IPS DF 6.9 (cell line): ENCODE results near the gene ANO6.

ENCODE experiments used
- DNase-seq: peaks from one replicate; pipeline ENCODE4 v3.0.0-alpha.2; 2013; ENCODE audit warnings: low read depth, low spot score
- H3K27ac ChIP-seq: one replicate; pipeline ENCODE4 v1.5.1; 2013; ENCODE audit warnings: low read length, control low read depth
- H3K27me3 ChIP-seq: 2 replicates; pipeline ENCODE4 v1.6.1; 2013; ENCODE audit warnings: mild to moderate bottlenecking, low read length; ENCODE audit not compliant: control insufficient read depth, insufficient read depth
- H3K36me3 ChIP-seq: 2 replicates; pipeline ENCODE4 v1.6.1; 2013; ENCODE audit warnings: low read length; ENCODE audit not compliant: control insufficient read depth, insufficient read depth
- H3K4me1 ChIP-seq: 2 replicates; pipeline ENCODE4 v1.6.1; 2013; ENCODE audit warnings: low read length; ENCODE audit not compliant: control insufficient read depth, insufficient read depth
- H3K4me3 ChIP-seq: 2 replicates; pipeline ENCODE4 v1.5.1; 2013; ENCODE audit warnings: mild to moderate bottlenecking, low read length
- H3K9me3 ChIP-seq: 2 replicates; pipeline ENCODE4 v1.6.1; 2013; ENCODE audit warnings: low read length, inconsistent platforms; ENCODE audit not compliant: control insufficient read depth, insufficient read depth
- WGBS: extraction: QIAGEN DNeasy Blood & Tissue Kit; methylation state at CpG from one replicate; pipeline ENCODE4 v1.1.7; 2013; ENCODE audit warnings: mixed read lengths, missing lambda C conversion rate; ENCODE audit not compliant: insufficient read length, insufficient coverage; 5-methylcytosine and 5-hydroxymethylcytosine counted together

Gene ANO6

GRCh38 chr12:45416126-45416525 is 200.2 kb downstream of the ANO6 start:
- Histone ChIP-seq H3K4me3 (no peak overlapping the region), H3K27me3 (no peaks in the 10 kb centered on the region), H3K27ac (no peak overlapping the region), H3K36me3 (peaks cover 8% of the 10 kb centered on the region), H3K4me1 (no peaks in the 10 kb centered on the region), H3K9me3 (no peaks in the 10 kb centered on the region)
- DNase-seq = no peak
- WGBS = no CpG with 5 or more reads among the region's 2 CpGs

- Histone ChIP-seq H3K4me1 (no peaks in the 10 kb centered on the region), H3K27ac (no peak overlapping the region), H3K9me3 (no peaks in the 10 kb centered on the region), H3K4me3 (no peak overlapping the region), H3K36me3 (peaks cover 8% of the 10 kb centered on the region), H3K27me3 (no peaks in the 10 kb centered on the region)
- no peak for DNase-seq
- WGBS = no CpG with 5 or more reads among the region's 1 CpG
These were observed 202.6 kb downstream of the ANO6 start for GRCh38 chr12:45418520-45418919.

GRCh38 chr12:45419317-45419814 is 203.5 kb downstream of the ANO6 start:
- Histone ChIP-seq H3K4me3 (no peak overlapping the region), H3K4me1 (no peaks in the 10 kb centered on the region), H3K27me3 (no peaks in the 10 kb centered on the region), H3K27ac (no peak overlapping the region), H3K9me3 (no peaks in the 10 kb centered on the region), H3K36me3 (peaks cover 8% of the 10 kb centered on the region)
- WGBS = no CpG with 5 or more reads among the region's 1 CpG
- no peak for DNase-seq

GRCh38 chr12:45421736-45422135 is 205.8 kb downstream of the ANO6 start:
- Histone ChIP-seq H3K27ac (no peak overlapping the region), H3K9me3 (no peaks in the 10 kb centered on the region), H3K36me3 (peaks cover 3% of the 10 kb centered on the region; the same call in 1 of the 2 replicates), H3K27me3 (no peaks in the 10 kb centered on the region), H3K4me1 (no peaks in the 10 kb centered on the region), H3K4me3 (no peak overlapping the region)
- no CpG with 5 or more reads among the region's 1 CpG for WGBS
- no peak for DNase-seq

- Histone ChIP-seq H3K36me3 (no peaks in the 10 kb centered on the region), H3K9me3 (no peaks in the 10 kb centered on the region), H3K27me3 (no peaks in the 10 kb centered on the region), H3K4me1 (no peaks in the 10 kb centered on the region), H3K4me3 (no peak overlapping the region), H3K27ac (no peak overlapping the region)
- no CpG with 5 or more reads among the region's 1 CpG for WGBS
- no peak for DNase-seq
These were observed 208.0 kb downstream of the ANO6 start for GRCh38 chr12:45423931-45424330.

- no peaks in the 10 kb centered on the region for H3K36me3 ChIP-seq
- no peak for DNase-seq
- no peaks in the 10 kb centered on the region for H3K4me1 ChIP-seq
- no peak overlapping the region for H3K27ac ChIP-seq
- no peaks in the 10 kb centered on the region for H3K27me3 ChIP-seq
- no peak overlapping the region for H3K4me3 ChIP-seq
- H3K9me3 ChIP-seq = no peaks in the 10 kb centered on the region
- no CpG with 5 or more reads among the region's 4 CpGs for WGBS
These were observed 209.5 kb downstream of the ANO6 start for GRCh38 chr12:45425426-45425825.

- H3K36me3 ChIP-seq = no peaks in the 10 kb centered on the region
- no peaks in the 10 kb centered on the region for H3K27me3 ChIP-seq
- no peak overlapping the region for H3K27ac ChIP-seq
- 100% methylated on average over 1 of the region's 4 CpGs for WGBS
- no peak overlapping the region for H3K4me3 ChIP-seq
- DNase-seq = no peak
- H3K9me3 ChIP-seq = no peaks in the 10 kb centered on the region
- H3K4me1 ChIP-seq = no peaks in the 10 kb centered on the region
These were observed 210.4 kb downstream of the ANO6 start for GRCh38 chr12:45426294-45426693.

GRCh38 chr12:45427042-45427441 is 211.1 kb downstream of the ANO6 start:
- Histone ChIP-seq H3K4me1 (no peaks in the 10 kb centered on the region), H3K27me3 (no peaks in the 10 kb centered on the region), H3K9me3 (no peaks in the 10 kb centered on the region), H3K27ac (no peak overlapping the region), H3K36me3 (no peaks in the 10 kb centered on the region), H3K4me3 (no peak overlapping the region)
- no peak for DNase-seq
- no CpG with 5 or more reads among the region's 4 CpGs for WGBS

GRCh38 chr12:45429831-45430230 is 213.9 kb downstream of the ANO6 start:
- Histone ChIP-seq H3K9me3 (no peaks in the 10 kb centered on the region), H3K27me3 (no peaks in the 10 kb centered on the region), H3K4me3 (no peak overlapping the region), H3K4me1 (peaks cover 8% of the 10 kb centered on the region; the same call in 1 of the 2 replicates), H3K27ac (no peak overlapping the region), H3K36me3 (no peaks in the 10 kb centered on the region)
- WGBS = no CpG with 5 or more reads among the region's 1 CpG
- DNase-seq = no peak

GRCh38 chr12:45431126-45431525 is 215.2 kb downstream of the ANO6 start:
- no peak for DNase-seq
- H3K27me3 ChIP-seq = no peaks in the 10 kb centered on the region
- no peaks in the 10 kb centered on the region for H3K36me3 ChIP-seq

GRCh38 chr12:45432710-45433109 is 216.8 kb downstream of the ANO6 start:
- Histone ChIP-seq H3K4me1 (peaks cover 8% of the 10 kb centered on the region; the same call in 1 of the 2 replicates), H3K4me3 (no peak overlapping the region), H3K36me3 (no peaks in the 10 kb centered on the region), H3K27ac (no peak overlapping the region), H3K27me3 (no peaks in the 10 kb centered on the region), H3K9me3 (no peaks in the 10 kb centered on the region)
- no CpG with 5 or more reads among the region's 5 CpGs for whole genome bisulfite sequencing
- DNase-seq = no peak

More at GRCh38 chr12:45431126-45431525, 215.2 kb downstream of the ANO6 start:
- Histone ChIP-seq H3K9me3 (no peaks in the 10 kb centered on the region), H3K4me1 (peaks cover 8% of the 10 kb centered on the region; the same call in 1 of the 2 replicates), H3K27ac (no peak overlapping the region), H3K4me3 (no peak overlapping the region)
- no CpG with 5 or more reads among the region's 5 CpGs for WGBS
